ENCODE results near the gene ARHGEF9. TPM values are rescaled to one million over a fixed set of nuclear protein-coding genes. Genes with fewer than 3 reads are reported as not detected.

ARHGEF9 gene
- total RNA-seq, 4 donors from 2014 or later = 24.7 to 39.6 (median 30.3) TPM

DNA sequence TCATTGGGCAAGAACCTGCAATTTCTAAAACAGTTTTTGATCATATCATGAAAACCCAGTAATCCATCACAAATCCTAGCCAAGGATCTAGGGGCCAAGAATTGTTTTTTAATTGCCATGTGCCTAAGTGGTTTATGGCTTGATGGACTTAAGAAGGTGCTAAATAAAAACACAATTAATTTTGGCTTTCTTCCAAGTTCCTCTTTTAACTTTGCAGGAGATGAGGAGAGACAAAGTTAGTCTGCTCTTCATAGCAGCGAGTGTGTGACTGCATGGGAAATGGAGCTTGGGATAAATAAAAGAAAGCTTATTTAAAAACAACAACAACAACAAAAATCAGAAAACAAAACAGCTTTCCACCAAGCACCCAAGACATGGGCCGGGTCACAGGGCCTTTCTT is 41.4 kb downstream of the ARHGEF9 start:
- Histone ChIP-seq H3K4me3 (no peak overlapping the region), H3K4me1 (no peaks in the 10 kb centered on the region), H3K36me3 (no peaks in the 10 kb centered on the region), H3K27ac (no peak overlapping the region), H3K9me3 (no peaks in the 10 kb centered on the region), H3K27me3 (no peaks in the 10 kb centered on the region)
- TF ChIP-seq, protein P1, sequence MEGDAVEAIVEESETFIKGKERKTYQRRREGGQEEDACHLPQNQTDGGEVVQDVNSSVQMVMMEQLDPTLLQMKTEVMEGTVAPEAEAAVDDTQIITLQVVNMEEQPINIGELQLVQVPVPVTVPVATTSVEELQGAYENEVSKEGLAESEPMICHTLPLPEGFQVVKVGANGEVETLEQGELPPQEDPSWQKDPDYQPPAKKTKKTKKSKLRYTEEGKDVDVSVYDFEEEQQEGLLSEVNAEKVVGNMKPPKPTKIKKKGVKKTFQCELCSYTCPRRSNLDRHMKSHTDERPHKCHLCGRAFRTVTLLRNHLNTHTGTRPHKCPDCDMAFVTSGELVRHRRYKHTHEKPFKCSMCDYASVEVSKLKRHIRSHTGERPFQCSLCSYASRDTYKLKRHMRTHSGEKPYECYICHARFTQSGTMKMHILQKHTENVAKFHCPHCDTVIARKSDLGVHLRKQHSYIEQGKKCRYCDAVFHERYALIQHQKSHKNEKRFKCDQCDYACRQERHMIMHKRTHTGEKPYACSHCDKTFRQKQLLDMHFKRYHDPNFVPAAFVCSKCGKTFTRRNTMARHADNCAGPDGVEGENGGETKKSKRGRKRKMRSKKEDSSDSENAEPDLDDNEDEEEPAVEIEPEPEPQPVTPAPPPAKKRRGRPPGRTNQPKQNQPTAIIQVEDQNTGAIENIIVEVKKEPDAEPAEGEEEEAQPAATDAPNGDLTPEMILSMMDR (IDR thresholded peaks at IDR 0.05) = no peak
- TF ChIP-seq POLR2A (IDR thresholded peaks at IDR 0.05) = no peak
- no peak for DNase-seq

DNA sequence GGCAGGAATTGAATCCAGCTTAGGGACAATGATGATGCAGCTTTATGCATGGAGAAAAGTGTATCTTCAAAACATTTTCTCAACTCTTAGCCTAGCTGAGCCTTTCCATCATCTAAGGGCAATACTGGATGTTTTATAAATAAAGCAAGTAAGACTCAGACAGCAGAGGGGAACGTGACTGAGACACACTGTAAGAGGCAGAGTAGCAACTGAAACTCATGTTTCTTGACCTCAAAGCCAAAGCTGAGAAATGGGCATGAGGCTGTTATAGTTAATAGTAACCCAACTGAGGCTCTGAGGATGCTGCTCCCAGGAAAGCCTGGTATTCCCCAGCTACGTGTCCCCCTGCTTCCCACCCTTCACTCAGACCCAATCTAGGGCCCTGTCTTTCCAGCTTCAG is 44.6 kb downstream of the ARHGEF9 start:
- H3K4me1 ChIP-seq = no peaks in the 10 kb centered on the region
- H3K36me3 ChIP-seq = no peaks in the 10 kb centered on the region

DNA sequence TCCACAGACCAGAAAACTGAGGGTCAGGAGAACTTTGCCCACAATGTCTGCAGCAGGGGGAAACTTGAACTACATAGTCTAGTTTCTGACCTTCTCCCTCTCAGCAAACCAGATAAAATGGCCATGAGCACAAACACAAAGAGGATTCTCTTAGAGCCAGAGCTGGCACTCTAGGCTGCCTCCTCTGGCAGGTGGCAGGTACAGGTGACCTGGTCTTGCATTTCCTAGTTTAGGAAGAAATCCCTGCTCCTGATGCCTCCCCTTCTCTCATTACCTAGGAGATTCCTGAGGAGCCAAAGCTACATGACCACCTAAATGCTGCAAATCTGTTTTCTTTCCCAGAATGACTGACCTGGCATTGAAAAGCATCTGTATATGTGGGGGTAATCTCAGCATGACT is 45.1 kb downstream of the ARHGEF9 start:
- Histone ChIP-seq H3K9me3 (no peaks in the 10 kb centered on the region), H3K36me3 (no peaks in the 10 kb centered on the region), H3K4me3 (no peak overlapping the region), H3K4me1 (no peaks in the 10 kb centered on the region), H3K27ac (no peak overlapping the region), H3K27me3 (no peaks in the 10 kb centered on the region)
- no peak for DNase-seq
- TF ChIP-seq, protein P1 (IDR thresholded peaks at IDR 0.05) = no peak
- no peak for TF ChIP-seq POLR2A (IDR thresholded peaks at IDR 0.05)

More for the DNA sequence above, 44.6 kb downstream of the ARHGEF9 start:
- Histone ChIP-seq H3K9me3 (no peaks in the 10 kb centered on the region), H3K27me3 (no peaks in the 10 kb centered on the region), H3K4me3 (no peak overlapping the region), H3K27ac (no peak overlapping the region)
- no peak for DNase-seq
- TF ChIP-seq, protein P1 (IDR thresholded peaks at IDR 0.05) = no peak
- no peak for TF ChIP-seq POLR2A (IDR thresholded peaks at IDR 0.05)

DNA sequence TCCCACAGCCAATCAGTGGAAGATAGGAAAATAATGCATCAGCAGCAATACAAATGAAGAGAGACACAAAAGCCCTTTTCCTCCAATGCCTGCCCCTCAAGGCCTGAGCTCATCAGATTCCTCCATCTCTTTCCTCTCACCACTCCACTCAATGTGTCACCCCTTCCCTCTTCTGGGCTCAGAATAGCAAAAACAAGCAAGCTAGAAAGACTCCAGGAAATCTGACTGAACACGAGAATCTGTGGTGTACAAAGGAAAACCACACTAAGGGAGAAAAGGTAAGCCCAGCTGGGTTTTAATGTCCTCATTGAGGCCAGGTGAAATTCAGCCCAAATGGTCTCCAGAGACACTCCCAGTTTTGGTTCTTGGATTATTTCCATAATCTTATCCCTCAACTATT is 46.3 kb downstream of the ARHGEF9 start:
- Histone ChIP-seq H3K27me3 (no peaks in the 10 kb centered on the region), H3K27ac (no peak overlapping the region), H3K36me3 (no peaks in the 10 kb centered on the region), H3K4me3 (no peak overlapping the region), H3K4me1 (no peaks in the 10 kb centered on the region), H3K9me3 (no peaks in the 10 kb centered on the region)
- no peak for TF ChIP-seq POLR2A (IDR thresholded peaks at IDR 0.05)
- TF ChIP-seq, protein P1 (IDR thresholded peaks at IDR 0.05) = no peak
- DNase-seq = no peak

DNA sequence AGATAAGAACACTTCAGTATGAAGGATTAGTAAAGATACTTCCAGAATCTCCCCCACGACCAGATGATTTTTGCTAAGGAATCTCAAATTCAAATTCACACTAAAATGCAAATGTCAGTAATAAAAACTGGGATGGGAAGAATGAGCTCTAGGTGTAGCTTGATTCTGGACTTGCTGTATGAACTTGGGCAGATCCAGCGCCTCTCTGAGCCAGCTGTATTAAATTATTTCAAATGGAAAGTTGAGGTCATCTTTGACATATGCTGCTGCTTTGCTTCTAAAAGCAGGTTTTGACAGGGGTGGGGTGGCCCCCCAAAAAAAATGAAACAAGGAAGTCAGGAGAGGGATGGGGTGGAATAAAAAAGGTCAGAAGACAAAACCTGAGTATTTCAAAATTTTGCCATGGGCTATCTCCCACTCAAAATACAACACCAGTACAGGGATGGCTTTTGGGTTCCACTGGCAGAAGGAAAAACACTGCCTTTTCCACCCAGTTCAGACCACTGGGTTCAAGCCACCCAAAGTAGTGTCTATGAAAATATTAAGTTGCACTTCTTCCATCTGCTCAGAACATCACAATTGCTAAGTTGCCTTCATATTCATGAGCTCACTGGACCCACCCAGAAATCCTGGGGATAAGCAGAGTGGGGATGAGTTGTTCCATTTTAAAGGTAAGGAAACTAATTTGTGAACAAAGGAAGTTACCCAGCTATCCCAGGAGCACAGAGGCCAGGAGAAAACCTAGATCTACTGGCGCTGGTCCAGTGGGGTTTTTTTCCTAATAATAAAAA is 47.7 kb downstream of the ARHGEF9 start:
- no peak for DNase-seq
- Histone ChIP-seq H3K9me3 (no peaks in the 10 kb centered on the region), H3K27ac (no peak overlapping the region), H3K36me3 (no peaks in the 10 kb centered on the region), H3K4me3 (no peak overlapping the region), H3K4me1 (no peaks in the 10 kb centered on the region), H3K27me3 (no peaks in the 10 kb centered on the region)
- TF ChIP-seq POLR2A (IDR thresholded peaks at IDR 0.05) = no peak
- TF ChIP-seq, protein P1 (IDR thresholded peaks at IDR 0.05) = no peak
